OCI-LY7 (cell line): ENCODE results near the gene TMEM178B. TPM values are rescaled to one million over a fixed set of nuclear protein-coding genes. Genes with fewer than 3 reads are reported as not detected.

Experiments used
- BruUV-seq: library from RNA; stranded (reverse); fragments of 400-500 nt; replicated peaks from 2 replicates; lab custom pipeline; 2021; lab: Mats Ljungman, UMichigan
- CTCF ChIA-PET: fragments of 300-600 bp; sonication (Branson Sonifier 250); formaldehyde crosslinking; loops from one replicate; lab custom pipeline; 2022; ENCODE audit warnings: antibody characterized with exemption; ENCODE audit not compliant: unreplicated experiment; lab: Charles Lee
- POLR2A ChIA-PET: fragments of 300-600 bp; sonication (Branson Sonifier 250); formaldehyde crosslinking; loops from one replicate; lab custom pipeline; 2022; ENCODE audit warnings: antibody characterized with exemption; lab: Charles Lee
- DNase-seq: peaks from one replicate; pipeline ENCODE4 v3.0.0-alpha.2; 2015; ENCODE audit warnings: low spot score
- H2AFZ ChIP-seq: fragments of 200-600 bp; sonication (generic), shearing (Covaris generic); 2 replicates; pipeline ENCODE4 v1.6.1; 2014; ENCODE audit warnings: mild to moderate bottlenecking, antibody characterized with exemption, low read length, moderate library complexity
- H3K27ac ChIP-seq: fragments of 200-600 bp; sonication (generic); 2 replicates; pipeline ENCODE4 v1.5.1; 2014; ENCODE audit warnings: mixed run types, low read depth, mild to moderate bottlenecking, moderate library complexity, low read length, inconsistent platforms; ENCODE audit not compliant: poor library complexity, severe bottlenecking
- H3K36me3 ChIP-seq: fragments of 200-600 bp; sonication (generic); 2 replicates; pipeline ENCODE4 v1.6.1; 2014; ENCODE audit warnings: mild to moderate bottlenecking, antibody characterized with exemption, low read length, moderate library complexity, mixed read lengths; ENCODE audit not compliant: insufficient read depth
- H3K4me1 ChIP-seq: fragments of 200-600 bp; sonication (generic); 2 replicates; pipeline ENCODE4 v1.5.1; 2014; ENCODE audit warnings: mild to moderate bottlenecking, low read length; ENCODE audit not compliant: insufficient read depth, poor library complexity, severe bottlenecking
- H3K4me2 ChIP-seq: fragments of 200-600 bp; sonication (generic); 2 replicates; pipeline ENCODE4 v1.6.1; 2014; ENCODE audit warnings: mild to moderate bottlenecking, low read length
- H3K4me3 ChIP-seq: fragments of 200-600 bp; sonication (generic); 2 replicates; pipeline ENCODE4 v1.5.1; 2014; ENCODE audit warnings: mild to moderate bottlenecking, low read depth, low read length; ENCODE audit not compliant: poor library complexity, severe bottlenecking
- H3K79me2 ChIP-seq: fragments of 200-600 bp; sonication (generic); 2 replicates; pipeline ENCODE4 v1.6.1; 2016; ENCODE audit warnings: low read depth, mild to moderate bottlenecking, low read length, moderate library complexity, mixed read lengths; ENCODE audit not compliant: insufficient read depth
- H3K9me2 ChIP-seq: fragments of 200-600 bp; sonication (generic); 2 replicates; pipeline ENCODE4 v1.6.1; 2016; ENCODE audit warnings: mild to moderate bottlenecking, low read length, mixed read lengths; ENCODE audit not compliant: insufficient read depth
- H3K9me3 ChIP-seq: fragments of 200-600 bp; sonication (generic); 2 replicates; pipeline ENCODE4 v1.6.1; 2014; ENCODE audit warnings: mild to moderate bottlenecking, mixed run types, low read length, mixed read lengths
- H4K20me1 ChIP-seq: fragments of 200-600 bp; sonication (generic); 2 replicates; pipeline ENCODE4 v1.6.1; 2014; ENCODE audit warnings: mild to moderate bottlenecking, antibody characterized with exemption, low read length, moderate library complexity, mixed read lengths; ENCODE audit not compliant: insufficient read depth
- EZH2phosphoT487 ChIP-seq: fragments of 200-600 bp; sonication (generic); IDR thresholded peaks from 2 replicates; pipeline ENCODE4 v1.6.1; 2018; ENCODE audit warnings: low read depth, borderline replicate concordance, mild to moderate bottlenecking, mixed run types, antibody characterized with exemption, low read length, moderate library complexity, mixed read lengths
- intact Hi-C: fragments of 100-400 bp; cut with micrococcal nuclease; formaldehyde crosslinking; loops from one replicate; pipeline ENCODE4 v1.10.0; 2022; ENCODE audit not compliant: unreplicated experiment
- total RNA-seq, 2 experiments: library from RNA; depleted of rRNA in 1 of 2; stranded (reverse); fragments of >200 nt in 1 of 2; shearing (Covaris generic) in 1 of 2; gene quantifications; 2 replicates each; pipeline ENCODE4 v1.2.3, GENCODE V29; 2014 to 2022
- TF ChIP-seq, protein P1 (sequence below): fragments of 200-600 bp; sonication (generic); conservative IDR thresholded peaks from 2 replicates; pipeline ENCODE4 v1.5.1; 2014; ENCODE audit warnings: mild to moderate bottlenecking, antibody characterized with exemption, low read length, moderate library complexity, mixed read lengths

Gene TMEM178B
- total RNA-seq, 2 experiments from 2014 or later: not detected

GRCh38 chr7:141386881-141387280, 313.0 kb downstream of the TMEM178B start:
- intact Hi-C loops: no loop called here
- Histone ChIP-seq H3K27ac (no peak overlapping the region), H3K4me2 (no peak overlapping the region), H4K20me1 (no peaks in the 10 kb centered on the region), H3K9me2 (no peaks in the 10 kb centered on the region), H3K4me1 (no peaks in the 10 kb centered on the region), H3K9me3 (no peaks in the 10 kb centered on the region), H3K36me3 (no peaks in the 10 kb centered on the region), H2AFZ (no peak overlapping the region), H3K4me3 (no peak overlapping the region), H3K79me2 (no peaks in the 10 kb centered on the region)
- ChIA-PET POLR2A (no interaction called here), CTCF (no interaction called here)
- no peak for DNase-seq
- no peak for TF ChIP-seq EZH2phosphoT487
- TF ChIP-seq, protein P1, sequence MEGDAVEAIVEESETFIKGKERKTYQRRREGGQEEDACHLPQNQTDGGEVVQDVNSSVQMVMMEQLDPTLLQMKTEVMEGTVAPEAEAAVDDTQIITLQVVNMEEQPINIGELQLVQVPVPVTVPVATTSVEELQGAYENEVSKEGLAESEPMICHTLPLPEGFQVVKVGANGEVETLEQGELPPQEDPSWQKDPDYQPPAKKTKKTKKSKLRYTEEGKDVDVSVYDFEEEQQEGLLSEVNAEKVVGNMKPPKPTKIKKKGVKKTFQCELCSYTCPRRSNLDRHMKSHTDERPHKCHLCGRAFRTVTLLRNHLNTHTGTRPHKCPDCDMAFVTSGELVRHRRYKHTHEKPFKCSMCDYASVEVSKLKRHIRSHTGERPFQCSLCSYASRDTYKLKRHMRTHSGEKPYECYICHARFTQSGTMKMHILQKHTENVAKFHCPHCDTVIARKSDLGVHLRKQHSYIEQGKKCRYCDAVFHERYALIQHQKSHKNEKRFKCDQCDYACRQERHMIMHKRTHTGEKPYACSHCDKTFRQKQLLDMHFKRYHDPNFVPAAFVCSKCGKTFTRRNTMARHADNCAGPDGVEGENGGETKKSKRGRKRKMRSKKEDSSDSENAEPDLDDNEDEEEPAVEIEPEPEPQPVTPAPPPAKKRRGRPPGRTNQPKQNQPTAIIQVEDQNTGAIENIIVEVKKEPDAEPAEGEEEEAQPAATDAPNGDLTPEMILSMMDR: no peak
- no TSS peak for BruUV-seq

DNA sequence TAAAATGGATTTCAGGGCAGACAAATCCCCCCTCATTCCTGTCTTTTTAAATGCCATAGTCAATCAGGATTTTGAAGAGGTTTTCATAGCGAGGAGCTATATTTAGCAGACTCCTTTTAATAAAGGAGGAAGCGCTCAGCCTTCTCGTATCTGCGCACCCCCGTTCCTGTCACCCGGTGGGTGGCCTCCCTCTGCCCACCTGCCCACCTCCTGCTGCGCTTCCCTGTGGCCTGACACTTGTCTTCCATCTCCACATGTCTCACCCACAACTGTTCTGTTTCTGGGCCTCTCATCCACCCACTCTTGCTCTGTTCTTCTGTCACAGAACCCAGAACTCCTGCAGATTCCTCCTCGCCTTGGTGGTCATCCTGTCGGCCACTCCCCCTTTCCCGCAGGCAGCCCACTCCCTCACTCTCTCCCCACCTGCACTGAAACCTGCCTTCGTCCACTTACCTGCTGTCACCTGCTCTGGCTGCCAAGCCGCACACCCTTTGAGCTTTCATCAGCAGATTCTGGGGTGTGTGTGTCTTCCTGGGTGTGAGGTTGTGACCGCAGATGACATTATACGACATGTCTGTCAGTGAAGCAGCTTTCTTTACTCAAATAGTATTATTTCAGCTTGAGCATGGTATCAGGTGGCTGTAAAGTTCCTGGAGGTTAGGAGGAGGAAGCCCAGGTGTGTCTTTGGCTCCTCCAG, 313.8 kb downstream of the TMEM178B start:
- H3K79me2 ChIP-seq: no peaks in the 10 kb centered on the region
- H3K4me1 ChIP-seq: no peaks in the 10 kb centered on the region
- no peaks in the 10 kb centered on the region for H3K9me3 ChIP-seq
- BruUV-seq: no TSS peak
- no peak overlapping the region for H3K4me3 ChIP-seq
- no peak overlapping the region for H3K4me2 ChIP-seq
- ChIA-PET POLR2A (no interaction called here), CTCF (no interaction called here)
- H3K27ac ChIP-seq: no peak overlapping the region
- intact Hi-C loops: no loop called here
- no peak overlapping the region for H2AFZ ChIP-seq
- no peaks in the 10 kb centered on the region for H3K9me2 ChIP-seq
- no peaks in the 10 kb centered on the region for H3K36me3 ChIP-seq
- DNase-seq: no peak
- H4K20me1 ChIP-seq: no peaks in the 10 kb centered on the region
- TF ChIP-seq, protein P1: no peak
- TF ChIP-seq EZH2phosphoT487: no peak

DNA sequence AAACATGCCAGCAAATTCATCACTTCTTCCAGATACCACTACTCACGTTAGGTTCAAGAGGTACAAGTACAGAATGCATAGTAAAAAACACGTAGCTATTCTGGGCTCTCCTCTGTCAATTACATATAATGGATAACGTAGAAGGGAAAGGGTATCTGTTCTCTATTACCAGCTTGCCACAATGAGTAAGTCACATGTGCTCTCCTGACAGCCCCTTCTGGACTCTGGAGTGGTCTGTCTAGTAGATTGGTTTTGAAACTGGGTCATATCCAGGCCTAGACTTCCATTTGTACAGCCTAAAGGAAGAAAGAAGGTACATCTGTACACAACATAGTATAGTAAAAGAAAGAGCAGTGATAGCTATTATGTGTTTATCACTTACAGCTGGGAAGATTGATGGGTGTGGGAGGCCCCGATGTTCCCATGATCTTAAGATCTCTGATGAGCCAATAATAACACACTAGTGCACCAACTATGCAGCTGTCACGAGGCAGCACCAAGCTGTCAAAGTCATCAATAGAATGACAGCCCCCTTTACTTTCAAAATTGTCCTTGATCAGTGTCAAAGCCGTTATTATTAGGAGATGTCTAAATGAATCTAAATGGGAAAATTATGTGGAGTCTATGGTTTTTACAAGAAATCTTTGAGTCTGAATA, 315.4 kb downstream of the TMEM178B start:
- no peak overlapping the region for H3K4me3 ChIP-seq
- H3K27ac ChIP-seq: no peak overlapping the region
- intact Hi-C loops: no loop called here
- no peaks in the 10 kb centered on the region for H3K9me2 ChIP-seq
- H3K79me2 ChIP-seq: no peaks in the 10 kb centered on the region
- no peaks in the 10 kb centered on the region for H4K20me1 ChIP-seq
- no peak overlapping the region for H3K4me2 ChIP-seq
- no peaks in the 10 kb centered on the region for H3K9me3 ChIP-seq
- ChIA-PET CTCF (no interaction called here), POLR2A (no interaction called here)
- DNase-seq: no peak
- no peak overlapping the region for H2AFZ ChIP-seq
- TF ChIP-seq EZH2phosphoT487: no peak
- TF ChIP-seq, protein P1: no peak
- no peaks in the 10 kb centered on the region for H3K36me3 ChIP-seq
- BruUV-seq: no TSS peak
- no peaks in the 10 kb centered on the region for H3K4me1 ChIP-seq
